ENCODE measurements around the gene CMTM5. TPM values are rescaled to one million over a fixed set of nuclear protein-coding genes. Genes with fewer than 3 reads are reported as not detected.
"Not testable (repeated sequence)": the region's sequence is repeated elsewhere in the genome, so short reads cannot be mapped to it uniquely, and the experiment has no call there.

Gene CMTM5
- total RNA-seq, 4 donors from 2014 or later = 1.5 TPM; not detected in 3

DNA sequence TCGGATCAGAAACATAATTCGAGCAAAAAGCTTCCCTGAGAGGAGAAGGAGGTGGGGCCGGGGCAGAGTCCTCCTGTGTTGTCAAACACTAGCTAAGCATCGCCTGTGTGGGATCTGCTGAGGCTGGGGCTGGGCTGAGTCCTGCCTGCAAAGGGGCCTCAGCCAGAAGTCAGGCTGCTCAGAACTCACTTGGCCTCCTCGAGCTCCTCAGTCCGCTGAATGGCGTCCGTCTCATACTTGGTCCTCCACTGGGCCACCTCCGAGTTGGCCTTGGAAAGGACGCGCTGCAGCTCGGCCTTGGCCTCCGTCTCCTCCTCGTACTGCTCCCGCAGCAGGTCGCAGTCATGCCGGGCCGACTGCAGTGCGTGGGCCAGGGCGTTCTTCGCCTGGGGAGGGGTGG, 41.2 kb downstream of the CMTM5 start:
- Histone ChIP-seq H3K4me1 (no peaks in the 10 kb centered on the region), H3K27me3 (no peaks in the 10 kb centered on the region), H3K9me3 (no peaks in the 10 kb centered on the region), H3K4me3 (replicated peaks in 1 of 3) (no peak overlapping the region), H3K27ac (no peak overlapping the region), H3K36me3 (no peaks in the 10 kb centered on the region)
- DNase-seq = no peak
- WGBS, 2 donors = 93% methylated on average over 21 of the region's 21 CpGs
- TF ChIP-seq, protein P1, sequence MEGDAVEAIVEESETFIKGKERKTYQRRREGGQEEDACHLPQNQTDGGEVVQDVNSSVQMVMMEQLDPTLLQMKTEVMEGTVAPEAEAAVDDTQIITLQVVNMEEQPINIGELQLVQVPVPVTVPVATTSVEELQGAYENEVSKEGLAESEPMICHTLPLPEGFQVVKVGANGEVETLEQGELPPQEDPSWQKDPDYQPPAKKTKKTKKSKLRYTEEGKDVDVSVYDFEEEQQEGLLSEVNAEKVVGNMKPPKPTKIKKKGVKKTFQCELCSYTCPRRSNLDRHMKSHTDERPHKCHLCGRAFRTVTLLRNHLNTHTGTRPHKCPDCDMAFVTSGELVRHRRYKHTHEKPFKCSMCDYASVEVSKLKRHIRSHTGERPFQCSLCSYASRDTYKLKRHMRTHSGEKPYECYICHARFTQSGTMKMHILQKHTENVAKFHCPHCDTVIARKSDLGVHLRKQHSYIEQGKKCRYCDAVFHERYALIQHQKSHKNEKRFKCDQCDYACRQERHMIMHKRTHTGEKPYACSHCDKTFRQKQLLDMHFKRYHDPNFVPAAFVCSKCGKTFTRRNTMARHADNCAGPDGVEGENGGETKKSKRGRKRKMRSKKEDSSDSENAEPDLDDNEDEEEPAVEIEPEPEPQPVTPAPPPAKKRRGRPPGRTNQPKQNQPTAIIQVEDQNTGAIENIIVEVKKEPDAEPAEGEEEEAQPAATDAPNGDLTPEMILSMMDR (IDR thresholded peaks at IDR 0.05) = no peak
- no peak for TF ChIP-seq POLR2A (IDR thresholded peaks at IDR 0.05)
- intact Hi-C loops (cut with DNase I) = no loop called here

DNA sequence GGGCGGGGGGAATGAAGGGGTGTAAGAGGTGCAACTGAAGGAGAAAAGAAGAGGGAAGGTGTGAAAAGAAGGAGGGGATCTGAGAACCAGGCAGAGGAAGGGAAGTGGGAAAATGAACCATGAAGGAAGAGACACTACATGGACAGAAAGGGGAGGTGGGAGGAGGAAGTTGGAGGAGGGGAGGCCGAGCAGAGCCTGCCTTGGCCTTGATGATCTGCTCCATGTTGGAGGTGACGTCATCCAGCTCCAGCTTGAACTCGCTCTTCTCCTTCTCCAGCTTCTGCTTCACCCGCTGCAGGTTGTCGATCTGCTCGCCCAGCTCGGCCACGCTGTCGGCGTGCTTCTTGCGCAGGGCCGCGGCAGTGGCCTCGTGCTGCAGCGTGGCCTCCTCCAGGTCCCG, 42.8 kb downstream of the CMTM5 start:
- H3K27ac ChIP-seq; H3K9me3 ChIP-seq; DNase-seq; H3K4me1 ChIP-seq; intact Hi-C loops (cut with DNase I); H3K4me3 ChIP-seq (replicated peaks in 1 of 3); H3K27me3 ChIP-seq; H3K36me3 ChIP-seq: not testable (repeated sequence)
- WGBS, 2 donors = 74 to 82% methylated on average over 4 to 5 of the region's 17 CpGs

DNA sequence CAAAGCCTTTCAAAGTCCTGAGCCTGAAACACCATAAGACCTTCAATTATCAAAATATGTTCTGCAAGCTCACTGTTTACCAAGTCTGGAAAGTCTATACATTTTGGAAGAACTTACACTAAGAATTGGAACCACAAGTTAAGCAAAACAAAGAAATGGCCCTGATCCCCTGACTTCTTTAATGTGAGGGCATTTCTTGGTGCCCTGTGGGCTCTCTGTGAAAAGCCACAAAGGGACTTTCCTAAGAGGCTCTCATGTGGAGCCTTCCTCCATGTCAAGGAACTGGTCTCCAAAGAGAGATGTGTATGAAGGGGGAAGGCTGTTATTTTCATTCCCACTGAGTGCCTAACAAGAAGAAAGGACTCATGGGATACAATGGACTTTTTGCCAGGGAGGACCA, 44.7 kb downstream of the CMTM5 start:
- TF ChIP-seq, protein P1 (IDR thresholded peaks at IDR 0.05) = no peak
- no peak for TF ChIP-seq POLR2A (IDR thresholded peaks at IDR 0.05)
- Histone ChIP-seq H3K4me3 (replicated peaks in 1 of 3) (no peak overlapping the region), H3K36me3 (no peaks in the 10 kb centered on the region), H3K9me3 (no peaks in the 10 kb centered on the region), H3K27me3 (no peaks in the 10 kb centered on the region), H3K4me1 (no peaks in the 10 kb centered on the region), H3K27ac (no peak overlapping the region)
- no peak for DNase-seq
- intact Hi-C loops (cut with DNase I) = no loop called here

DNA sequence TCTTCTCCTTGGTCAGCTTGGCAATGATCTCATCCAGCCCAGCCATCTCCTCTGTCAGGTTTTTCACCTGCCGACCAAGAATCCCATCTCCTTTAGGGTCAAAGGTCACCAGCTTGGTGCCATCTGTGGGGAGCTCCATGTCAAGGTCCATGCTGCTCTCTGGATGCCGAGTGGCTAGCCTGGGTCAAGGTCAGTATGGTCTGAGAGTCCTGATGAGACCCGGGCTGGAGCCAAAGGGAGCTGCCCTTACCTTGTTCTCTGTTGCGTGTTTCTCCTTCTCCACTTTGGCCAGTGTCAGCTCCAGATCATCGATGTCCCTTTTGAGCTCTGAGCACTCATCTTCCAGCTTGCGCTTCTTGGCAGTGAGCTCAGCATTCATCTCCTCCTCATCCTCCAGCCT, 46.8 kb downstream of the CMTM5 start:
- H3K9me3 ChIP-seq = no peaks in the 10 kb centered on the region
- TF ChIP-seq, protein P1 (IDR thresholded peaks at IDR 0.05) = no peak
- TF ChIP-seq POLR2A (IDR thresholded peaks at IDR 0.05) = no peak
- DNase-seq = no peak
- H3K27me3 ChIP-seq = no peaks in the 10 kb centered on the region
- WGBS, 2 donors = 81 to 90% methylated on average over 6 of the region's 6 CpGs
- no peak overlapping the region for H3K4me3 ChIP-seq (replicated peaks in 1 of 3)
- no peaks in the 10 kb centered on the region for H3K36me3 ChIP-seq
- H3K27ac ChIP-seq = no peak overlapping the region
- H3K4me1 ChIP-seq = no peaks in the 10 kb centered on the region
- intact Hi-C loops (cut with DNase I) = no loop called here

DNA sequence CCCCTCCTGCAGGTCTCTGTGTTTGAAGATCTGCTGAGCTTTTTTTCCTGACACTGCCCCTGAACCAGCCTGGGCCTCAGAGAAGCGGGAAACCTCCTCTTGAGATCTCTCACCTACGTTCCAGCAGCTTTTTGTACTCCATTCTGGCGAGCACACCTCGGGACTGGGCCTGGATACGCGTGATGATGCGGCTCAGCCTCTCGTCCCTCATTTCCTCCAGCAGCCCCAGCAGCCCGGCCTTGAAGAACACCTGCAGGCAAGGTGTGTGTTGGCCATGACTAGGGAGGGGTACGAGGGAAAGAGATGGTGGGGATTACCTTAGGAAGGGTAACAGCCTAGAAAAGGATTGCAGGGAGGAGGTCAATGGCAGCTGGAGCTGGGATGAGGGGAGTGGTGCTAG, 48.3 kb downstream of the CMTM5 start:
- DNase-seq = no peak
- TF ChIP-seq, protein P1 (IDR thresholded peaks at IDR 0.05) = no peak
- TF ChIP-seq POLR2A (IDR thresholded peaks at IDR 0.05) = no peak
- Histone ChIP-seq H3K27ac (no peak overlapping the region), H3K9me3 (no peaks in the 10 kb centered on the region), H3K4me1 (no peaks in the 10 kb centered on the region), H3K4me3 (replicated peaks in 1 of 3) (no peak overlapping the region), H3K36me3 (no peaks in the 10 kb centered on the region), H3K27me3 (no peaks in the 10 kb centered on the region)
- WGBS, 2 donors = 75 to 81% methylated on average over 10 of the region's 10 CpGs
- intact Hi-C loops (cut with DNase I) = no loop called here

DNA sequence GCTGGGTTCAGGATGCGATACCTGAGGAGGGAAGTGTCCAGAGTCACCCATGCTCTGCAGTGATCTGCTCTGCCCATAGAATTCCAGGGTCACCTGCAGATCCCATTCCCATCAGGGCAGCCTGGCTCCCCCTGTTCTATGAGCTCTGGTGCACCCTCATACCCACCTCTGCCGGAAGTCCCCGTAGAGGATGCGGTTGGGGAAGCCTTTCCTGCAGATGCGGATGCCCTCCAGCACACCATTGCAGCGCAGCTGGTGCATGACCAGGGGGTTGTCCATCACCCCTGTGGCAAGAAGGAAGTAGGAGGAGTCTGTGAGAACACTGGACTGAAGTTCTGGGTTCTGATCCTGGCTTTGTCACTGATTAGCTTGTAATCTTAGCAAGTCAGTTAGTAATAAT, 49.0 kb downstream of the CMTM5 start:
- 91 to 97% methylated on average over 6 of the region's 6 CpGs for WGBS, 2 donors
- H3K27ac ChIP-seq = not testable (repeated sequence)

More for the DNA sequence above, 49.0 kb downstream of the CMTM5 start:
- H3K4me1 ChIP-seq; intact Hi-C loops (cut with DNase I); H3K9me3 ChIP-seq; DNase-seq; H3K36me3 ChIP-seq; H3K27me3 ChIP-seq; H3K4me3 ChIP-seq (replicated peaks in 1 of 3): not testable (repeated sequence)
